Posterior vena cava (tissue), 2 donors: Measurements from ENCODE around the gene NAV3. TPM values are rescaled to one million over a fixed set of nuclear protein-coding genes. Genes with fewer than 3 reads are reported as not detected.

ENCODE experiments used
- DNase-seq: peaks from one replicate; pipeline ENCODE4 v3.0.0-alpha.2; 2020; ENCODE audit warnings: low spot score
- intact Hi-C, 2 donors: fragments of 100-400 bp; cut with DNase I; formaldehyde crosslinking; loops; one replicate each; pipeline versions ENCODE4 v1.14.1 to v1.14.2; 2022 to 2023
- total RNA-seq, 2 donors: library from RNA; stranded (reverse); fragmentation: NEBNext Ultra II Directional; extraction: Animal tissue kit (Norgen Biotek cat#: 25700); gene quantifications; one replicate each; pipeline ENCODE4 v1.2.1, GENCODE V29; 2021
- donor health status: DM: yes; HTN: yes; CAD: no.
- donor health status: DM: yes; HTN: yes; CAD: no.

Gene NAV3
- total RNA-seq, 2 donors from 2014 or later, result 13.6 to 17.4 TPM

DNA sequence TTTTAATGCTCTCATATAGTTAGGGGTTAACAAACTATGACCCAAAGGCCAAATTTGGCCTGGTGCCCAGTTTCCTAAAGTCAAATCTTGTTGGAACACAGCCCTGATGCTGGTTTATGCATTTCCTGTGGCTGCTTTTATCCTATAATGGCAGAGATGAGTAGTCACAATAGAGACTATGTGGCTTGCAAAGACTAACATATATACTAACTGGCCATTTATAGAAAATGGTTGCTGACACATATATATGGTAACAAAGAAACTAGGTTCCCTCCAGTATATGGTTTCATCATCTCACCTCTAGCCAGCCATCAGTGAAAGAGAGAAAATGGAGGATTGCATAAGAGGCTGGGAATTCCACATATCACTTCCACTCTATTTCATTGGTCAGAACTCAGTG lies 10.8 kb downstream of the NAV3 start:
- no peak for DNase-seq
- intact Hi-C loops, result no loop called here

DNA sequence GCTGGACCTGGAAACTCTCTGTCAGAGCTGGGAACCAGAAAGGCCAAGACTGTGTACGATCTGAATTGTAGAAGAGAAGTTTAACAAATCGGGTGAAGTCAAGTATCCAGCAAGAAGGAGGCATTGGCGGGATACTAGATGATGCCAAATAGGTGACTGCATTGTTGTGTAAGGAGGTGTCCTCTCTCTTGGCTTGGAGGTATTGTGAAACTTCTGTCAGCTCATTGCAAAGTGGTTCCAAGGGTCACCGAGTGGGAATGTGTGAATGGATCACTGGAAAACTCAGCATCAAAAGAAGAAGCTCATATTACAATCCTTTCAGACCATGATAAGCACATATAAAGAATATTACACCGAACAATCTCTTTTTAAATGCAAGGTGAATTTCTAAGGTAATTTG lies 11.7 kb downstream of the NAV3 start:
- intact Hi-C loops, result no loop called here
- no peak for DNase-seq

DNA sequence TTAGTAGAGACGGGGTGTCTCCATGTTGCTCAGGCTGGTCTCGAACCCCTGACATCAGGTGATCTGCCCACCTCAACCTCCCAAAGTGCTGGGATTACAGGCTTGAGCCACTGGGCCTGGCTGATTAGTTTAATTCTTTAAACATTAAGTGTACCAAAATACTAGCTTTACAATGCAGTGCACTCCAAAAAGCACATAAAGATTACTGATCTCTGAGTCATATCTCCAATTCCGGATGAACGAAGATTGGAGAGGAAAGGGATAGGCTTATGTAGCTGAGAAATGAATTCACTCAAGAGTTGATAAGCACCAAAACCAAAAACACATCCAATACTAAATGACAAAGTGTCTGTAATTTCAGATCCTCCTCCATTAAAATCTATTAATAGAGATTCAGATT lies 15.1 kb downstream of the NAV3 start:
- intact Hi-C loops, result no loop called here
- DNase-seq, result no peak

DNA sequence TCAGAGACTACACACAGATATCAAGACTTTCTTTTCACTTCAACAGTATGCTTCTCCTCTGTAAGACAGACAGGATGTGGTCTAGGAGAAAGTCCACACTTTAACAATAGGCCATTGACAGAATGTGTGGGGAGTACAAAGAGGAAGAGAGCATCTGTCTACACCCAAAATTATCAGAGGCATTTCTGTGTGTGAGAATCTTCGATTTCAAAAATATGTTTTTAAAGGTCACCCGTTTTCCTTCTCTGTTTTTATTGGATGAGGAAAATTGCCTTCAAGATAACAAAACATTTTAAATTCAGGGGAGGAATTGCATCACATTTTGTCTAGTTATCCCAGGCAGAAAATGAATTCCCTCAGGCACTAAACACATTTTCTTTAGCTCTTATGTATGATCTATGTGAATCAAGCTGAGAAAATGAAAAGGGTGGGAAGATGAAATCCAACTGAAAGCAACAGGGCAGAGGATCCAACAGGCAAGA lies 16.4 kb downstream of the NAV3 start:
- intact Hi-C loops, result no loop called here
- no peak for DNase-seq

DNA sequence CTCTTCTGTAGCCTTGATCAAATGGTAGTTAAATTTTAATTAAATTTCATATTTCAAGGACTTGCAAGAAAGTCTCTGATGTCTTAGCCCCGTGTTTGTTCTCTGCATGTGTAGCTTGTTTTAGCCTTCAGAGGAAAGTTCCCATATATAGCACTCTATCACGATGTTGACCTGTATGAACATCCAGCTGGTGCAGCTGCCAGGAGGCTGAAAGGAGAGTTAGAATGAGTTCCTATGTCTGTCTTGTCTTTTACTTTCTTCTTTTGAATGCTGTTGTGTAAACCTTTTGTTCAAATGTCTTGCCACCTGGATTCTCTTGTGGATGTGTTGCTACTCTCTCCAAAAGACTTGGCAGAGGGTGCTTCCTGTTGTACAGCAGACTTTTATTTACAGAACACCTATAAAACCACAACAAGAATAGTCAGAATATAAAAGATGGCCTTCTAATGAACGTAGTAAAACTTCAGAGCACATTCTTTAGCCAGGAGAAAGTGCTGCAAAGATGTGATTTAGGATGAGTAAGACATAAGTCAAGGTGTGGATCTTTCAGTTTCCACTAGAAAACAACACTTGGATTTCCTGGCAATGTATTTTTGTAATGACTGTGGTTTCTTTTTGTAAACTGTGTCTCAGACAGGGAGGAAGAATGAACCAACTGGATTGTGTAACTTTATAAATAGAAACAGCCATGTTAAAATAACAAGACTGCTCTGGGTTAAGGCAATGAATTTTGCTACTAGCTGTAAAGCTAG lies 17.2 kb downstream of the NAV3 start:
- intact Hi-C loops, result no loop called here
- no peak for DNase-seq

DNA sequence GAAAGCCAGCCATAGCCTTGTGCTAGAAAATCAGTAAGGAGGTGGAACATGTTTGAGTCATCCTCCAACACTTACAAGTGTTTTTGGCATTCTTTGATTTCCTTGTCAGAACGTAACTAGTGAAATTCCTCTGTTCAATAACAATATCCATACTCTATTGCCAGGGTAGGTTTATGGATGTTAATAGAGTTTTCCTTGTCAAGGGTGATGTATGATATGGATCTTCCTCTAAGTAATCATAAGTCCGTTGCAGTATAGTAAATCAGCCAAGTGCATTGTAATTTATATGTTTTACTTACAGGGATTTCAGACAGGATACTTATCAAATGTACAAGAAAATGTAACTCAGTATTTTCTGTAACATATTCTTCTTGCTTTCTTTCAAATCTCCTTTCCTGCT lies 19.4 kb downstream of the NAV3 start:
- intact Hi-C loops, result no loop called here
- no peak for DNase-seq

DNA sequence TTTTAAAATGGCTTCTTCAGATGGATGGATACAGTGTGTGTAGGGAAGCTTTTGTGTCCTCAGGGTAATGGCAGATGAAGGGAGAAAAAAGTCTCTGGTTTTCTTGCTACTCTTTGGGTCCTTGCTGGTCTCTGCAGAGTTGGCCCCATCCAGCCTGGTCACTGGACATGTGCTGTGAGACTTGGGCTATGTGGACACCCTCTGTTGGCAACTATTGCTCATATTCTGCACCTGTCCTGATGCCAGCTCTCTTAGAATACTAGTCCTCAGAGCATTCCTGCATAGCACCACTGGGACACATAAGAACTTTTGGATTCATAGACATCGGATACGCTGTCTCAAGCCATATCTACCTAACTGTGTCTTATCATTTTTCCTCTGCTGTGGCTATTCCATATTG lies 20.0 kb downstream of the NAV3 start:
- intact Hi-C loops, result no loop called here
- no peak for DNase-seq

DNA sequence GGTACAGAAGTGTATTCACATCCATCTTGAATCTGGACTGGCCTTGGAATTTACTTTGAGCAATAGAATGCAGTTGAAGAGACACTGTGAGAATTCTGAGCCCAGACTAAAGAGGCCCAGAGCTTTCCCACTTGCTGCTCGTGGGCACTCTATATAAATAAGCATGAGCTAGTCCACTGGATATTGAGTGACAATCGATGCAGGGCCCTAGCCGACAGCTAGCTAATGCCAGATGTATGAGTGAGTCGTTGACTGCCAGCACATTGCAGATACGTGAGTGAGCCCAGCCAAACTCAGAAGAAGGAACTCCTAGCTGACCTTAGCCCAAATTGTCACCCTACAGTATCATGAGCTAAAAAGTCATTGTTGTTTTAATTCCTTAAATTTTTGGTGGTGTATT lies 24.9 kb downstream of the NAV3 start:
- intact Hi-C loops, result no loop called here
- DNase-seq, result no peak

DNA sequence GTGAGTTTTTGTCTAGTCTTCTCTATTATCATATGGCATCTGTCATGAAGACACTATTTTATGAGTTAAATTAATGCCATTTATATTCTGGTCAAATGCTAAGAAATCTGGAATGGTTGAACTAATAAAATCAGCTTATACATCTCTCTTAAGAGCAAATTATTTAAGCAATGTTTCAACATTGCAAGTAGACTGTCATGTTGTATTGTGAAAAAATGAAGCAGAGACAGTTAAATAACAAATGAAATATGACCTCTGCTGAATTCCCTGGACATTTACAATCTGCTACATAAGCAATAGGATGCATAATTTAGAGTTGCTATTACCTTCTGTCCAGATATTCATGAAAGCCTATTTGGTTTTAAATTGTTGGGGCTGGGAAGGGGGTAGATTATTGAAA lies 30.6 kb downstream of the NAV3 start:
- DNase-seq, result no peak
- intact Hi-C loops, result no loop called here

DNA sequence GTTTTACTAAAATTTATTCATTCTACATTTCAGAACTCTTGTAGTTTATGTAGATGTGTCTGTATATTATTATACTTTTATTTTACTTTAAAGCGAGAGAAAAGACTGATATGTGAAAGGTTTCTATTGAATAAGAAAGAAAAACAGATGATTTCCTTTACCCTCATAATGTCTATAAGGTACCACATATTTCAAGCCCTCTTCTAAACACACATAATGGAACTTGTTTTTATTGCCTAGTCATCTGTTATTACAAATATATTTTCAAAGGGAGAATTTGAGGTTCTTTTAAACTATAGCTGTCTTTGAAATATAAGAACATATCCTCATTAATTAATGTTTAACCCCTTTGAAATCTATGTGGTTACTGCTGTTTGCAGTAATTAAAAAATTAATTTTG lies 34.5 kb downstream of the NAV3 start:
- DNase-seq, result no peak
- intact Hi-C loops, result no loop called here

DNA sequence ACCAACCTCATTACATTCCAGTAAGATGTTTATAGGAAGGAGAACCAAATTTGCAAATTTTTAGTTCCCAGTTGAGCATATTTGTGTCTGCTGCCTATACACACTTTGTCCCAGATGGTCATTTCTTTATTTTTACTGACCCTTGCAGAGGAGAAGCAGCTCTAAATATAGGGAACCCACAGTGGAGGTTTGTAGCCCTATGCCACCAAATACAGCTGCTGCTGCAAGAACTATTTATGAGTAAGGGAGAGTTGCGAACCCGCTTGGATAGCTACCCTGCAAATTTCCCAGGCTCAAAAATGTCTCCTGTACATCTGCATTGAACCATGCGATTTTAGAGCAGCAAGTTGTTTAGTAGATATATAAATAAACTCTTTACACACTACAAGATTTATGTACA lies 48.2 kb downstream of the NAV3 start:
- DNase-seq, result no peak
- intact Hi-C loops, result no loop called here

DNA sequence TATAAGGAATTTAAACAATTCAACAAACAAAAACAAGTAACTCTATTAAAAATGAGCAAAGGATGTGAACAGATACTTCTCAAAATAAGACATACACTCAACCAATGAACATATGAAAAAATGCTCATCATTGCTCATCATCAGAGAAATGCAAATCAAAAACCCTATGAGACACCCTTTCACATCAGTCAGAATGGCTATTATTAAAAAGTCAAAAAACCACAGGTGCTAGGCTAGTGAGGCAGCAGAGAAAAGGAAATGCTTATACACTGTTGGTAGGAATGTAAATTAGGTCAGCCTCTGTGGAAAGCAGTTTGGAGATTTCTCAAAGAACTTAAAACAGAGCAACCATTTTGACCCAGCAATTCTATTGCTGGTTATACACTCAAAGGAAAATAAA lies 52.0 kb downstream of the NAV3 start:
- intact Hi-C loops, result no loop called here
- DNase-seq, result no peak

DNA sequence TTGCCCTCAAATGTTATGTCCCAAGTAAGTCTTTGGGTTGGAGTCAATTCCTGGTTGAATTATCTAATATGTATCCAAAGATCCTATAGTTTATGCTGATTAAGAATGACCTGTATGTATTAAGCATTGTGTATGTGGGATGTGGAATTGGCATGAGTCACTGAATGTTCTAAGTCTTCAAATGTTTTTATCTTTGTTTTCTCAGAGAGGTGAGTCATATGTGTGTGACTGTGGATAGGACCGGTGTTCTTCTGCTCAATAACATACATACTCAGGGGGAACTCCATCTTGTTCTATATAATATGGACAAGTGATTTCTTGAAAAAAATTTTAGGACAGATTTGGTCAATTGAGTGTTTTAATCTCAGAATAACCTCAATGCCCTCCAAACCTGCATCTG lies 57.9 kb downstream of the NAV3 start:
- no peak for DNase-seq
- intact Hi-C loops, result no loop called here

DNA sequence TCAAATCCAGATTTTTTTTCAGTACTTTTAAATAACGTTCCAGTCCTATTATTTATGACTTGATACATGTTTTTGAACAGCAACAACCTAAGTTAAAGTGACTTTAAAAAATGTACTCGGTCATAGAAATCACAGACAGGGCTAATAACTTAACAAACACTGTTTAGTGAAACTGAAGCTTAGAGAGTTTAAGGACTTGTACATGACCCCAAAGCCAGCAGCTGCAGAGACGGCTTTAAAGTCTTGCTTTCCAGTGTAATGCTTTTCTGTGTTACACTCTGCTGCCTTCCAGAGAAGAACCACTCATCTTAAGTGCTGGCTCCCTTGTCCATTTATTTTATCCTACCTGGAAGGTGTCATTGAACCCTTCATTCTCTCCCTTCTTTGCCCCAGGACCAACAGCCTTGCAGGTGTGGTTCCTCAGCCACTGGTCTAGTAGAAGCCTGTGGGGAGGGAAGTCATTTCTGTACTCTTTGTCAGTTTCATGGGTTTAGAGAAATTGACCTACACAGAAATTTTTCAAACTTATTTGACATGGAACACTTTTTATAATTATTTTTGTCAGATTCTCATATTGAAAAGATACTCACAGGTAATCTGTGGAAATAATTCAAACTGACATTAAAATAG lies 60.9 kb downstream of the NAV3 start:
- intact Hi-C loops, result no loop called here
- DNase-seq, result no peak

DNA sequence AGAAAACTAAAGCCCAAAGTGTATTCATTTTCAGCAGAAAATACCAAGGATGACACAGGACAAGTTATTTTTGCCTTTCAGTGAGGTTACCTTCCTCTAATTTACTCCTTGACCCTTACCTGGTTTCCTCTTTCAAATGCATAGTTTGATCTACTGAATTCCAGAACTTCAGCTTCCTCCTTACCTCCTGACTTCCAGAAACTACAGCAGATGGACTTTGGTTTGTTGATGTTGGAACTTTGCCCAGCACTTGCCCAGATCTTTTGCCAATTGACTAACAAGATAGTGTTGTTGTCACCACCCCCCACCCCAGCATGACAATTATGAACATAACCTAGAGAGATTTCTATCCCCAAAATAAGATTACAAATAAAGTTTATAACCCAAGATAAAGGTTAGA lies 63.2 kb downstream of the NAV3 start:
- no peak for DNase-seq
- intact Hi-C loops, result no loop called here

DNA sequence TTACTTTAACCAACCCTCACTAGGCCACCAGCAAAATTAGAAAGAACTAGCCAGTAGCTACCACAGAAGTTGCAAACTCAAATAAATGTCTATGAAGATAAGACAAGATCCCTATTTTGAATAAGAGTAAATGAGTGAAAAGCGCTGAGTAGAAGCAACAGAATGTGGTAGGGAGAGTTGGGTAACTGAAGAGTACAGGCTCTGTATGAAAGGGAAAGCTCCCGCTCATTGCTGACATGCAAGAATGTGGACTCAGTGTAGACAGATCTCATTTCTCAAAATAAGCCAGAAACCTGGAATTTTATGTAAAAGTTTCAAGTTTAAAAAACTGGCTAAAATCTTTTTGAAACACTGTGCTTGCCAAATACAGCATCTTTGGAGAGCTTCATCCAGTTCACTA lies 63.9 kb downstream of the NAV3 start:
- intact Hi-C loops, result no loop called here
- DNase-seq, result no peak

DNA sequence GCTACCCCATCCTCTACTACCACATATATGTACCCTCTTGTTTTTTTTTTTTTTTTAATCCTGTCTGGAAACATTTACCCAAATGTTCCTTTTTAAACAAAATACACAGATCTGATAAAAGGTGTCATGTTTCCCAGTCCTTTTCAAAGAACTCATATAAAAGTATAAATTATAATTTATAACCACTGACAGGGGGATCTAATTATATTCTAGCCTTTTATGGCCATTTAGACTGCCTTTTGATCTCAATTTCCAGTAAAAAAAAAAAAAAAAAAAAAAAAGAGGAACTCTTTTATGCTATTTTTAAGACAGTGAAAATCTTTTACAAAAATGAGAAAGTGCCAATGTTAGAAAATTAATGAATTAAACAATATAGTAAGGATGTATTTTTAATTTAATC lies 65.0 kb downstream of the NAV3 start:
- intact Hi-C loops, result no loop called here
- DNase-seq, result no peak

DNA sequence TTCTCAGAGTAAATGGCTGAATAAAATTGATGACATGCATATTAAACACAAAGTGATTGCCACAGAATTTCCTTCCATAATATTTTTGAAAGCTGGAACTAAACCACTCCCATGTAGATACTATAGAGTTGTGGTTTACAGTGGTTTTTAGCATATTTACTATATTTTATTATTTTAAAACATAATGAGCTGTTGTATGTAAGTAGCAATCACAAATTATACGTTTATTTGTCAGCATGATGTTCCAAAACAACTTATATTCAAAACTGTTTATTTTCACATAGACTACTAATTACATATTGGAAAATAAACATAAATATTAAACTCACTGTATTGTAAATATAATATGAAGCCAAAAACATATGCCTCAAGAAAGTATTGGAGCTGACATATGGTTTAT lies 77.2 kb downstream of the NAV3 start:
- intact Hi-C loops, result no loop called here

DNA sequence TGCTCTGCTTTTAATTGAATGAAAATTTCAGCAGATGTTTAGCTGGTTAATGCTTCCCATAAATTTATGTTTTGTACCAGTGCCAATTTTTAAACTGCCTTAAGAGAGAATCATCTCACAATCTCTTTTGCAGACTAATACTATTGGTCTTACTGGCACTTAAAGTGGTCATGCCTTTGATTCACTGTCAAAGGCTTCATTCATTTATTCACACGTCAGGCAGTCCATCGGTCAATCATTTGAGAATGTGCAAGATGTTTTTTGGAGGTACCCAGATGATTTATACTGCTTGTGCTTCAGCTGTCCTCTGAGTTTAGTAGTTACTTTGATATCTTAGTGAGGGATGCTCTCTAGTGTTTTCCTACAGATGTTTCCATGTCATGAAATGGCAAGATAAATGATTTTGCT lies 83.4 kb downstream of the NAV3 start:
- intact Hi-C loops, result no loop called here

More for the DNA sequence above, 77.2 kb downstream of the NAV3 start:
- no peak for DNase-seq

DNA sequence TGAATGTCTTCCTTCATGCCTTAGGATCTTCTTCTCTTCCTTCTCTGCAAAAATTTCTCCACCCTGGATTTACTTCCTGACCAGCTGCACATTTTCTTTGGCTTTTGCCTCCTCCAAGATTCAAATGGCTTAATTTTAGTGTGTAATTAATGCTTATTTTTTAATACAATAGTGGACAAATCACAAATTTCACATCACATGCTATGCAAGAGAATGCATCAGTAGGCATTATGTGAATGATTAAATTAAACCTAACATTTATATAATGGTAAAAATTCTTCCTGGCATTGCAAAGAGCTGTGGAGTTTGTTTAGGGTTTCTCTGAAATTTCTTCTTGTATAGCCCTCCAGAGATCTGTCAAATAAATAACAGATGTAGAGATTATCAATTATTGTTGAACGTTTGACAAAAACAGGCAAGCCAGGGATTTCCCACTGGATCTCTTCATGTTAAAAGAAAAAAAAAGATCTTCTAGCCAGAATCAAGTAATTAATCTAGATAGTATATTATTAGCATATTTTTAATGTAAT lies 84.4 kb downstream of the NAV3 start:
- no peak for DNase-seq
- intact Hi-C loops, result no loop called here

More for the DNA sequence above, 83.4 kb downstream of the NAV3 start:
- DNase-seq, result no peak

DNA sequence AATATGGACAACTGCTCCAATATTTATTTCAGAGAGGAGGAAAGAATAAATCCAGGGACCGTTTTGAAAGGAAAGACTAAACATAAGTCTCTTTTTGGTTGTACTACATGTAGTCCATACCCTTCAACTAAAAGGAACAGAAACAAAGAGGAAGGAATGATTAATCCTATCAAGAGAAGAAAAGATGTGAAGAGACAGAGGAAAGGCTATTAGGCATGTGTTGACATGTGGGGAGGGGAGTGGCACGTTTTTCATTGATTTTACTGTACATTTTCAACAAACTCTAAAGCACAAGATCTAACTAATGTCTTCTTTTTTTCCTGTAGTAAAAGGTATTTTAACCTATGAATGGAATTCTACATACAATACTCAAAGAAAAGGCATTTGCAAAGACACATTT lies 85.6 kb downstream of the NAV3 start:
- intact Hi-C loops, result no loop called here

More for the DNA sequence above, 85.6 kb downstream of the NAV3 start:
- DNase-seq, result no peak
